22Rv1 (cell line): Measurements from ENCODE around the gene CLMP.
A peak's percentile ranks its signal among the peaks of the same experiment; 100 is the strongest.

ENCODE experiments used
- ZFX ChIP-seq: fragments of 450-650 bp; IDR thresholded peaks from 2 replicates; pipeline ENCODE4 v1.6.1; 2017; ENCODE audit warnings: antibody characterized with exemption, borderline replicate concordance
- TF ChIP-seq, protein P1 (sequence below): fragments of 450-650 bp; IDR thresholded peaks from 2 replicates; pipeline ENCODE4 v1.5.1; 2017; ENCODE audit warnings: mild to moderate bottlenecking

DNA sequence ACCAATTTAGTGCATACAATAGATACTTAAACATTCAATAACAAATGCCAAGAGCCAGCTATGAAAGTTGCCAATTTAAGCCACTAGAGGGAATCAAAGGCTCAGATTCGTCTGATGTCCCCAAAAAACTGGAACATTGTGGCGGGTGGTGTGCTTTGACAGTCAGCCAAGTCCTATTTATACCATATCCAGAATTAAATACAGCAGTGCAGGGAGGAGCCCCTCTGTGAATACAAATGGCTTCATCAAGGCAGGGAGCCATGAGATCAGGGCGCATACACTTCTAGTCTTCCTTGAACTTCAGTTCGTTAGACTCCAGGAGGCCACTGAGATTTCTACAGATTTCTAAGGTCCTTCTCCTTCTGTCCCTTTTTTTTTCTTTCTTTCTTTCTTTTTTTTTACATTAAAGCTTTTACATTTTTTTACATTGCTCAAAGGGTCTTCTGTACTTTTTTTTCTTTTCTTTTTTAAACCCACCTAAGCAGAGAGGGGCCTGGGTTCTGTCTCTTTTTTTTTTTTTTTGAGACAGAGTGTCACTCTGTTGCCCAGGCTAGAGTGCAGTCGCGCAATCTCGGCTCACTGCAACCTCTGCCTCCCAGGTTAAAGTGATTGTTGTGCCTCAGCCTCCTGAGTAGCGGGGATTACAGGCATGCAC, 91.6 kb downstream of the CLMP start:
- TF ChIP-seq, protein P1, sequence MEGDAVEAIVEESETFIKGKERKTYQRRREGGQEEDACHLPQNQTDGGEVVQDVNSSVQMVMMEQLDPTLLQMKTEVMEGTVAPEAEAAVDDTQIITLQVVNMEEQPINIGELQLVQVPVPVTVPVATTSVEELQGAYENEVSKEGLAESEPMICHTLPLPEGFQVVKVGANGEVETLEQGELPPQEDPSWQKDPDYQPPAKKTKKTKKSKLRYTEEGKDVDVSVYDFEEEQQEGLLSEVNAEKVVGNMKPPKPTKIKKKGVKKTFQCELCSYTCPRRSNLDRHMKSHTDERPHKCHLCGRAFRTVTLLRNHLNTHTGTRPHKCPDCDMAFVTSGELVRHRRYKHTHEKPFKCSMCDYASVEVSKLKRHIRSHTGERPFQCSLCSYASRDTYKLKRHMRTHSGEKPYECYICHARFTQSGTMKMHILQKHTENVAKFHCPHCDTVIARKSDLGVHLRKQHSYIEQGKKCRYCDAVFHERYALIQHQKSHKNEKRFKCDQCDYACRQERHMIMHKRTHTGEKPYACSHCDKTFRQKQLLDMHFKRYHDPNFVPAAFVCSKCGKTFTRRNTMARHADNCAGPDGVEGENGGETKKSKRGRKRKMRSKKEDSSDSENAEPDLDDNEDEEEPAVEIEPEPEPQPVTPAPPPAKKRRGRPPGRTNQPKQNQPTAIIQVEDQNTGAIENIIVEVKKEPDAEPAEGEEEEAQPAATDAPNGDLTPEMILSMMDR, result peak; percentile 47
- no peak for TF ChIP-seq ZFX
